A549 (cell line): ENCODE data around the gene CSTA.

Experiments used
- CHD2 ChIP-seq: fragments of 150-350 bp; IDR thresholded peaks from 2 replicates; pipeline ENCODE4 v1.6.1; 2014; ENCODE audit warnings: low read length; ENCODE audit not compliant: partially characterized antibody
- CHD4 ChIP-seq: fragments of 200-600 bp; sonication (generic); IDR thresholded peaks from 2 replicates; pipeline ENCODE4 v1.6.1; 2016; ENCODE audit warnings: antibody characterized with exemption, mild to moderate bottlenecking, borderline replicate concordance
- HDAC2 ChIP-seq: fragments of 200-600 bp; sonication (generic); IDR thresholded peaks from 2 replicates; pipeline ENCODE4 v1.6.1; 2016
- JUNB ChIP-seq: fragments of >200 bp; sonication (Bioruptor Twin); formaldehyde crosslinking; IDR thresholded peaks from 2 replicates; pipeline ENCODE4 v1.6.1; 2016
- MAFK ChIP-seq: fragments of 450-650 bp; IDR thresholded peaks from 2 replicates; pipeline ENCODE4 v1.6.1; 2014; ENCODE audit not compliant: partially characterized antibody
- POLR2A ChIP-seq: IDR thresholded peaks from 2 replicates; pipeline ENCODE4 v1.6.1; 2012; ENCODE audit warnings: mild to moderate bottlenecking, low read length
- RFX5 ChIP-seq: fragments of 450-650 bp; IDR thresholded peaks from 2 replicates; pipeline ENCODE4 v1.7.1; 2014; ENCODE audit warnings: antibody characterized with exemption, mild to moderate bottlenecking, moderate library complexity
- RNF2 ChIP-seq: fragments of 200-600 bp; sonication (generic); IDR thresholded peaks from 2 replicates; pipeline ENCODE4 v1.6.1; 2016; ENCODE audit warnings: low read depth, mild to moderate bottlenecking, antibody characterized with exemption, moderate library complexity, borderline replicate concordance
- SMC3 ChIP-seq: fragments of >200 bp; sonication (Bioruptor Twin); formaldehyde crosslinking; IDR thresholded peaks from 3 replicates; pipeline ENCODE4 v1.6.1; 2018; ENCODE audit warnings: inconsistent platforms
- ZFP36 ChIP-seq: fragments of 450-650 bp; IDR thresholded peaks from 2 replicates; pipeline ENCODE4 v1.6.1; 2014; ENCODE audit warnings: borderline replicate concordance; ENCODE audit not compliant: partially characterized antibody
- TF ChIP-seq, protein P1 (sequence below): IDR thresholded peaks from 2 replicates; pipeline ENCODE4 v1.6.1; 2012
- TF ChIP-seq, protein P2 (sequence below): fragments of >200 bp; sonication (Bioruptor Twin); formaldehyde crosslinking; IDR thresholded peaks from 3 replicates; pipeline ENCODE4 v1.5.1; 2016

DNA sequence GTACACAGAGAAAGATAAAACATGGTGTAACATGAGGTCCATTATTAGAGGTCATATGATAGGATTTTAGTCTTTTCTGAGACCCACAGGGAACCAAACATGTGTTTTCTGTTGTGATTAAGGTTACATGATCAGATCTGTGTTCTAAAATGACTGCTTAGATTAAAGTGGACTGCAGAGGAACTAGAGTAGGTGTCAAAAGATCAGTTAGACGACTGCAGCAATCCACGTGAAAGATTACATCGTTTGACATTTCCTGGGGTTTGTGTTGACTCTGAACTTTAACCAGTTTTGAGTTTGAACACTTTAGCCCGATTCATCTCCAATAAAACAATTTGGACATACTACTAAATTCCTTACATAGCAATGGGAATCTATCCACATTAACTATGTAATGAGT lies 52.9 kb downstream of the CSTA start:
- TF ChIP-seq, protein P1, sequence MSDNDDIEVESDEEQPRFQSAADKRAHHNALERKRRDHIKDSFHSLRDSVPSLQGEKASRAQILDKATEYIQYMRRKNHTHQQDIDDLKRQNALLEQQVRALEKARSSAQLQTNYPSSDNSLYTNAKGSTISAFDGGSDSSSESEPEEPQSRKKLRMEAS: no peak
- TF ChIP-seq SMC3: no peak
- TF ChIP-seq POLR2A: no peak
- TF ChIP-seq, protein P2, sequence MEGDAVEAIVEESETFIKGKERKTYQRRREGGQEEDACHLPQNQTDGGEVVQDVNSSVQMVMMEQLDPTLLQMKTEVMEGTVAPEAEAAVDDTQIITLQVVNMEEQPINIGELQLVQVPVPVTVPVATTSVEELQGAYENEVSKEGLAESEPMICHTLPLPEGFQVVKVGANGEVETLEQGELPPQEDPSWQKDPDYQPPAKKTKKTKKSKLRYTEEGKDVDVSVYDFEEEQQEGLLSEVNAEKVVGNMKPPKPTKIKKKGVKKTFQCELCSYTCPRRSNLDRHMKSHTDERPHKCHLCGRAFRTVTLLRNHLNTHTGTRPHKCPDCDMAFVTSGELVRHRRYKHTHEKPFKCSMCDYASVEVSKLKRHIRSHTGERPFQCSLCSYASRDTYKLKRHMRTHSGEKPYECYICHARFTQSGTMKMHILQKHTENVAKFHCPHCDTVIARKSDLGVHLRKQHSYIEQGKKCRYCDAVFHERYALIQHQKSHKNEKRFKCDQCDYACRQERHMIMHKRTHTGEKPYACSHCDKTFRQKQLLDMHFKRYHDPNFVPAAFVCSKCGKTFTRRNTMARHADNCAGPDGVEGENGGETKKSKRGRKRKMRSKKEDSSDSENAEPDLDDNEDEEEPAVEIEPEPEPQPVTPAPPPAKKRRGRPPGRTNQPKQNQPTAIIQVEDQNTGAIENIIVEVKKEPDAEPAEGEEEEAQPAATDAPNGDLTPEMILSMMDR: no peak
- no peak for TF ChIP-seq RNF2
- TF ChIP-seq CHD2: no peak
- TF ChIP-seq ZFP36: no peak
- no peak for TF ChIP-seq HDAC2
- TF ChIP-seq JUNB: no peak
- no peak for TF ChIP-seq MAFK
- TF ChIP-seq CHD4: no peak
- TF ChIP-seq RFX5: no peak
